ENCODE results near the gene GADD45GIP1. TPM values are rescaled to one million over a fixed set of nuclear protein-coding genes. Genes with fewer than 3 reads are reported as not detected.
"Not testable (repeated sequence)": the region's sequence is repeated elsewhere in the genome, so short reads cannot be mapped to it uniquely, and the experiment has no call there.

The GADD45GIP1 gene
- total and polyA plus RNA-seq, 4 donors: 15.3 to 40.6 (median 23.3) TPM

GRCh38 chr19:12970070-12970820 is 13.2 kb upstream of the GADD45GIP1 start:
- Histone ChIP-seq H3K9me3 (ENCODE audit: control insufficient read depth, low read length) (no peaks in the 10 kb centered on the region), H3K27ac (ENCODE audit: low read depth in 1 of 2, low read length in 2 of 2) (no peak overlapping the region), H3K36me3 (ENCODE audit: control insufficient read depth in 1 of 2, insufficient read depth in 2 of 2, low read length in 1 of 2) (no peaks in the 10 kb centered on the region), H3K4me3 (ENCODE audit: low read length in 2 of 2) (no peak overlapping the region), H3K4me1 (ENCODE audit: control insufficient read depth in 1 of 2, insufficient read depth in 2 of 2, low read length in 2 of 2) (no peaks in the 10 kb centered on the region), H3K27me3 (ENCODE audit: control insufficient read depth in 1 of 2, insufficient read depth in 2 of 2, low read length in 1 of 2) (no peaks in the 10 kb centered on the region)
- DNase-seq (no peak), ATAC-seq (ENCODE audit: low FRiP score) (no peak)
- whole genome bisulfite sequencing, 2 donors: 75 to 77% methylated on average over 7 of the region's 7 CpGs
- intact Hi-C loops (cut with DNase I): loop anchor here (10.0 kb wide), 1 partner anchor 615 kb away; no protein-coding TSS in a partner anchor

GRCh38 chr19:12969292-12969988 is 12.4 kb upstream of the GADD45GIP1 start, which contains the start of gene DAND5:
Gene DAND5, plus strand, starts transcription at chr19:12969576. Its CDS starts 85 bp downstream, at chr19:12969661.
- Histone ChIP-seq H3K36me3 (ENCODE audit: control insufficient read depth in 1 of 2, insufficient read depth in 2 of 2, low read length in 1 of 2) (no peaks in the 10 kb centered on the region), H3K27me3 (ENCODE audit: control insufficient read depth in 1 of 2, insufficient read depth in 2 of 2, low read length in 1 of 2) (no peaks in the 10 kb centered on the region), H3K27ac (ENCODE audit: low read depth in 1 of 2, low read length in 2 of 2) (no peak within 1 kb of the TSS), H3K4me1 (ENCODE audit: control insufficient read depth in 1 of 2, insufficient read depth in 2 of 2, low read length in 2 of 2) (no peaks in the 10 kb centered on the region), H3K9me3 (ENCODE audit: control insufficient read depth, low read length) (no peaks in the 10 kb centered on the region), H3K4me3 (ENCODE audit: low read length in 2 of 2) (no peak within 1 kb of the TSS)
- intact Hi-C loops (cut with DNase I): no loop called here
- 14 to 19% methylated on average over 14 of the region's 14 CpGs for WGBS, 2 donors
- DNase-seq (peak in 1 of 2 donors; percentile 77), ATAC-seq (ENCODE audit: low FRiP score) (no peak)

DNA sequence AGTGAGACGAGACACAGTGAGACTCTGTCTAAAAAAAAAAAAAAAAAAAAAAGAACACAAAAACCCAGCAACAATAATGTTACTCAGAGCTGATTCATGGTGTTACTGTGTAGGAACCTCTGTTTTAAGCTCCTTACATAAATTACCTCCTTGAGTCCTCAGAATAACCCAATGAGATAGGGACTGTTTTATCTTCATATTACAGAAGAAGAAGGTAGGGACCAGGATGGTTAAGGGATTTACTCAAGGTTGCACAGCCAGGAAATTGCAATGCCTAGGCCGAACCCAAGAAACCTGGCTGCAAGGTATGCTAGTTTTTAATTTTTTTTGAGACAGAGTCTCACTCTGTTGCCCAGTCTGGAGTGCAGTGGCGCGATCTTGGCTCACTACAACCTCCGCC is 10.9 kb upstream of the GADD45GIP1 start:
- ATAC-seq (ENCODE audit: low FRiP score) (no peak), DNase-seq (no peak)
- H3K4me1 ChIP-seq (ENCODE audit: control insufficient read depth in 1 of 2, insufficient read depth in 2 of 2, low read length in 2 of 2): no peaks in the 10 kb centered on the region
- intact Hi-C loops (cut with DNase I): no loop called here
- H3K27ac ChIP-seq (ENCODE audit: low read depth in 1 of 2, low read length in 2 of 2): no peak overlapping the region
- H3K4me3 ChIP-seq (ENCODE audit: low read length in 2 of 2): no peak overlapping the region
- 85 to 88% methylated on average over 5 of the region's 5 CpGs for WGBS, 2 donors
- H3K27me3 ChIP-seq (ENCODE audit: control insufficient read depth in 1 of 2, insufficient read depth in 2 of 2, low read length in 1 of 2): no peaks in the 10 kb centered on the region
- no peaks in the 10 kb centered on the region for H3K9me3 ChIP-seq (ENCODE audit: control insufficient read depth, low read length)
- H3K36me3 ChIP-seq (ENCODE audit: control insufficient read depth in 1 of 2, insufficient read depth in 2 of 2, low read length in 1 of 2): no peaks in the 10 kb centered on the region

GRCh38 chr19:12965812-12966135 is 8.8 kb upstream of the GADD45GIP1 start:
- WGBS, 2 donors: 37 to 40% methylated on average over 8 of the region's 8 CpGs
- no peak for ATAC-seq (ENCODE audit: low FRiP score)
- no peak overlapping the region for H3K4me3 ChIP-seq (ENCODE audit: low read length in 2 of 2)

DNA sequence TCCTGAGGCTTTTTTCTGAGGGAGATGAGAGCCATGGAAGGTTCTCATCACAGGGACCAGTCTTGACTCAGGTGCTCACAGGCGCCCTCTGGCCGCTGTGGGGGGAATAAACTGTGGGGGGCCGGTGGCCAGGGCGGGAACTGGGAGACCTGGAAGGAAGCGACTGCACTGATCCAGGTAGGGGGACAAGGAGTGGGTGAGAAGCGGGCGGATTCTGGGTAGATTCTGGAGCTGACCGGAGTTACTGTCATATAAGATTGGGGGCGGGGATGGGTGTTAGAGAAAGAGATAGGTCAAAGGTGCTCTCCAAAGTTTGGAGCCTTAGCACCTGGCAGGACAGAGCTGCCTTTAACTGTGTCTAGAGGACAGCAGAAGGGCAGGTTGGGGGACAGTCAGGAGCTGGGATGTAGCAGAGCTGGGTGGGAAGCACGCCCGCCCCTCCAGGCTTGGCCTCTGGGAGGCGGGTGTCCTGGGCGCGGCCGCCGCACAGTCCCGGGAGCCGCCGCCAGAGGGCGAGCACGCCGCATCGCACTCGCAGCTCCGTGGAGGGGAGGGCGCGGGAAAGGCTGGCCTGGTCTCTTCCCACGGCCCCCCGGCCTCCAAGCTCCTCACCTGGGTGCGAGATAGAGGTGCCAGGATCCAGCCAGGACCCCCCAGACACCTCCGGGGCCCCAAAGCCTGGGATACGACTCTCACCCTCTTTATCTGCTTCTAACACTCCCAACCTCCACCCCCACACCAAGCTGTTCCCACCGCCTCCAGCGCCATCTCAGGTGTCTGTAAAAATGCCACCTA is 8.2 kb upstream of the GADD45GIP1 start:
- no peaks in the 10 kb centered on the region for H3K9me3 ChIP-seq (ENCODE audit: control insufficient read depth, low read length)
- H3K4me1 ChIP-seq (ENCODE audit: control insufficient read depth in 1 of 2, insufficient read depth in 2 of 2, low read length in 2 of 2): no peaks in the 10 kb centered on the region
- 1% methylated on average over 26 to 34 of the region's 34 CpGs for WGBS, 2 donors
- H3K36me3 ChIP-seq (ENCODE audit: control insufficient read depth in 1 of 2, insufficient read depth in 2 of 2, low read length in 1 of 2): no peaks in the 10 kb centered on the region
- DNase-seq: peak; percentile 82 to 95
- ATAC-seq (ENCODE audit: low FRiP score): peak; percentile 97
- intact Hi-C loops (cut with DNase I): no loop called here
- H3K27ac ChIP-seq (ENCODE audit: low read depth in 1 of 2, low read length in 2 of 2): no peak overlapping the region
- no peaks in the 10 kb centered on the region for H3K27me3 ChIP-seq (ENCODE audit: control insufficient read depth in 1 of 2, insufficient read depth in 2 of 2, low read length in 1 of 2)
- H3K4me3 ChIP-seq (ENCODE audit: low read length in 2 of 2): peak overlapping the region in 1 of 2 donors; percentile 25

More at GRCh38 chr19:12965812-12966135, 8.8 kb upstream of the GADD45GIP1 start:
- H3K27me3 ChIP-seq (ENCODE audit: control insufficient read depth in 1 of 2, insufficient read depth in 2 of 2, low read length in 1 of 2): no peaks in the 10 kb centered on the region
- H3K27ac ChIP-seq (ENCODE audit: low read depth in 1 of 2, low read length in 2 of 2): no peak overlapping the region
- no peaks in the 10 kb centered on the region for H3K4me1 ChIP-seq (ENCODE audit: control insufficient read depth in 1 of 2, insufficient read depth in 2 of 2, low read length in 2 of 2)
- no peak for DNase-seq
- no peaks in the 10 kb centered on the region for H3K36me3 ChIP-seq (ENCODE audit: control insufficient read depth in 1 of 2, insufficient read depth in 2 of 2, low read length in 1 of 2)
- no peaks in the 10 kb centered on the region for H3K9me3 ChIP-seq (ENCODE audit: control insufficient read depth, low read length)
- intact Hi-C loops (cut with DNase I): no loop called here

DNA sequence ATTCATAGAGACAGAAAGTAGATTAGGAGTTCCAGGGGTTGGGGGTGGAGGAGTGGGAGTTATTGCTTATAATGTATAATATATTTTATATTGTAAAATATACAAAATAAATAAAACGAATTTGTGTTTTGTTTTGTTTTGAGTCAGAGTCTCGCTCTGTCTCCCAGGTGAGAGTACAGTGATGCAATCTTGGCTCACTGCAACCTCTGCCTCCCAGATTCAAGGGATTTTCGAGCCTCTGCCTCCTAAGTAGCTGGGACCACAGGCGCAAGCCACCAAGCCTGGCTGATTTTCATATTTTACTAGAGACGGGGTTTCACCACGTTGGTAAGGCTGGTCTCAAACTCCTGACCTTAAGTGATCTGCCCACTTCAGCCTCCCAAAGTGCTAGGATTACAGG is 2.5 kb upstream of the GADD45GIP1 start:
- DNase-seq (no peak), ATAC-seq (ENCODE audit: low FRiP score) (no peak)
- H3K9me3 ChIP-seq (ENCODE audit: control insufficient read depth, low read length): no peaks in the 10 kb centered on the region
- H3K27me3 ChIP-seq (ENCODE audit: control insufficient read depth in 1 of 2, insufficient read depth in 2 of 2, low read length in 1 of 2): no peaks in the 10 kb centered on the region
- intact Hi-C loops (cut with DNase I): no loop called here
- WGBS, 2 donors: 76 to 81% methylated on average over 6 of the region's 6 CpGs
- H3K4me3 ChIP-seq (ENCODE audit: low read length in 2 of 2): no peak overlapping the region
- H3K36me3 ChIP-seq (ENCODE audit: control insufficient read depth in 1 of 2, insufficient read depth in 2 of 2, low read length in 1 of 2): no peaks in the 10 kb centered on the region
- no peak overlapping the region for H3K27ac ChIP-seq (ENCODE audit: low read depth in 1 of 2, low read length in 2 of 2)
- H3K4me1 ChIP-seq (ENCODE audit: control insufficient read depth in 1 of 2, insufficient read depth in 2 of 2, low read length in 2 of 2): no peaks in the 10 kb centered on the region

DNA sequence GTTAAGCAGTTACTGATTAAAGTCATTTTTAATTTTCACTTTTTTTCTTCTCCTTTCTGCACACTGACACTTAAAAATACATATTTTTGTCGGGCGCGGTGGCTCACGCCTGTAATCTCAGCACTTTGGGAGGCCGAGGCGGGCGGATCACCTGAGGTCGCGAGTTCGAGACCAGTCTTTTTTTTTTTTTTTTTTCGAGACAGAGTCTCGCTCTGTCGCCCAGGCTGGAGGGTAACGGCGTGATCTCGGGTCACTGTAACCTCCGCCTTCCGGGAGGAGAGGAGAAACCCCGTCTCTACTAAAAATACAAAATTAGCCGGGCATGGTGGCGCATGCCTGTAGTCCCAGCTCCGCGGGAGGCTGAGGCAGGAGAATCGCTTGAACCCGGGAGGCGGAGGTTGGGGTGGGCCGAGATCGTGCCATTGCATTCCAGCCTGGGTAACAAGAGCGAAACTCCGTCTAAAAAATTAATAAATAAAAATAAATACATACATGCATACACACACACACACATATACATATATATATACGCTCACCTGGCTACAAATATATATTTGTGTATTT is 448 bp upstream of the GADD45GIP1 start:
- WGBS, 2 donors: 41% methylated on average over 31 of the region's 31 CpGs

GRCh38 chr19:12955996-12956395 is 1.0 kb downstream of the GADD45GIP1 start:
- H3K4me3 ChIP-seq (ENCODE audit: low read length in 2 of 2): no peak overlapping the region
- no peak for ATAC-seq (ENCODE audit: low FRiP score)
- no peaks in the 10 kb centered on the region for H3K9me3 ChIP-seq (ENCODE audit: control insufficient read depth, low read length)
- H3K36me3 ChIP-seq (ENCODE audit: control insufficient read depth in 1 of 2, insufficient read depth in 2 of 2, low read length in 1 of 2): peaks cover 0 to 2% of the 10 kb centered on the region in 2 donors
- H3K27me3 ChIP-seq (ENCODE audit: control insufficient read depth in 1 of 2, insufficient read depth in 2 of 2, low read length in 1 of 2): no peaks in the 10 kb centered on the region
- no peaks in the 10 kb centered on the region for H3K4me1 ChIP-seq (ENCODE audit: control insufficient read depth in 1 of 2, insufficient read depth in 2 of 2, low read length in 2 of 2)
- no peak overlapping the region for H3K27ac ChIP-seq (ENCODE audit: low read depth in 1 of 2, low read length in 2 of 2)
- DNase-seq: no peak
- 65 to 66% methylated on average over 12 of the region's 12 CpGs for WGBS, 2 donors
- intact Hi-C loops (cut with DNase I): no loop called here

More for the DNA sequence above, 448 bp upstream of the GADD45GIP1 start:
- H3K36me3 ChIP-seq (ENCODE audit: control insufficient read depth in 1 of 2, insufficient read depth in 2 of 2, low read length in 1 of 2); DNase-seq; ATAC-seq (ENCODE audit: low FRiP score); H3K4me1 ChIP-seq (ENCODE audit: control insufficient read depth in 1 of 2, insufficient read depth in 2 of 2, low read length in 2 of 2); intact Hi-C loops (cut with DNase I); H3K9me3 ChIP-seq (ENCODE audit: control insufficient read depth, low read length); H3K27me3 ChIP-seq (ENCODE audit: control insufficient read depth in 1 of 2, insufficient read depth in 2 of 2, low read length in 1 of 2); H3K27ac ChIP-seq (ENCODE audit: low read depth in 1 of 2, low read length in 2 of 2): not testable (repeated sequence)
- peak overlapping the region; percentile 12 to 90 for H3K4me3 ChIP-seq (ENCODE audit: low read length in 2 of 2)
